ENCODE measurements around the gene AHRR.
A peak's percentile ranks its signal among the peaks of the same experiment; 100 is the strongest.

Gene AHRR

GRCh38 chr5:464843-465590, 143.5 kb downstream of the AHRR start:
- Histone ChIP-seq H3K36me3 (ENCODE audit: control insufficient read depth, insufficient read depth, low read length) (peaks cover 50% of the 10 kb centered on the region), H3K27ac (ENCODE audit: low read depth, low read length) (no peak overlapping the region), H3K9me3 (ENCODE audit: control insufficient read depth, insufficient read depth, low read length) (no peaks in the 10 kb centered on the region), H3K4me1 (ENCODE audit: control insufficient read depth, insufficient read depth, low read length) (no peaks in the 10 kb centered on the region), H3K9ac (ENCODE audit: low read depth, low read length) (no peak overlapping the region), H3K27me3 (ENCODE audit: control insufficient read depth, insufficient read depth, low read length) (no peaks in the 10 kb centered on the region), H3K4me3 (ENCODE audit: low read depth, low read length) (no peak overlapping the region)

- no peak overlapping the region for H3K9ac ChIP-seq (ENCODE audit: low read depth, low read length)
- no peaks in the 10 kb centered on the region for H3K9me3 ChIP-seq (ENCODE audit: control insufficient read depth, insufficient read depth, low read length)
- no peak overlapping the region for H3K27ac ChIP-seq (ENCODE audit: low read depth, low read length)
- H3K36me3 ChIP-seq (ENCODE audit: control insufficient read depth, insufficient read depth, low read length) = peaks cover 44% of the 10 kb centered on the region
- no peaks in the 10 kb centered on the region for H3K27me3 ChIP-seq (ENCODE audit: control insufficient read depth, insufficient read depth, low read length)
- no peak overlapping the region for H3K4me3 ChIP-seq (ENCODE audit: low read depth, low read length)
- no peaks in the 10 kb centered on the region for H3K4me1 ChIP-seq (ENCODE audit: control insufficient read depth, insufficient read depth, low read length)
Measured at GRCh38 chr5:465591-466403, 144.3 kb downstream of the AHRR start.

- no peaks in the 10 kb centered on the region for H3K9me3 ChIP-seq (ENCODE audit: control insufficient read depth, insufficient read depth, low read length)
- H3K9ac ChIP-seq (ENCODE audit: low read depth, low read length) = no peak overlapping the region
- no peak overlapping the region for H3K4me3 ChIP-seq (ENCODE audit: low read depth, low read length)
- H3K27ac ChIP-seq (ENCODE audit: low read depth, low read length) = no peak overlapping the region
- H3K36me3 ChIP-seq (ENCODE audit: control insufficient read depth, insufficient read depth, low read length) = peaks cover 39% of the 10 kb centered on the region
- H3K27me3 ChIP-seq (ENCODE audit: control insufficient read depth, insufficient read depth, low read length) = no peaks in the 10 kb centered on the region
- H3K4me1 ChIP-seq (ENCODE audit: control insufficient read depth, insufficient read depth, low read length) = no peaks in the 10 kb centered on the region
Measured at GRCh38 chr5:466661-467310, 145.3 kb downstream of the AHRR start.

- H3K4me1 ChIP-seq (ENCODE audit: control insufficient read depth, insufficient read depth, low read length) = no peaks in the 10 kb centered on the region
- no peaks in the 10 kb centered on the region for H3K9me3 ChIP-seq (ENCODE audit: control insufficient read depth, insufficient read depth, low read length)
- peaks cover 26% of the 10 kb centered on the region for H3K36me3 ChIP-seq (ENCODE audit: control insufficient read depth, insufficient read depth, low read length)
- no peak overlapping the region for H3K9ac ChIP-seq (ENCODE audit: low read depth, low read length)
- no peak overlapping the region for H3K4me3 ChIP-seq (ENCODE audit: low read depth, low read length)
- no peak overlapping the region for H3K27ac ChIP-seq (ENCODE audit: low read depth, low read length)
- H3K27me3 ChIP-seq (ENCODE audit: control insufficient read depth, insufficient read depth, low read length) = peaks cover 1% of the 10 kb centered on the region; the same call in 1 of the 2 replicates
Measured at GRCh38 chr5:468401-468800, 146.9 kb downstream of the AHRR start.

GRCh38 chr5:469752-470483, 148.4 kb downstream of the AHRR start:
- Histone ChIP-seq H3K4me1 (ENCODE audit: control insufficient read depth, insufficient read depth, low read length) (peaks cover 1% of the 10 kb centered on the region; the same call in 1 of the 2 replicates), H3K27ac (ENCODE audit: low read depth, low read length) (no peak overlapping the region), H3K4me3 (ENCODE audit: low read depth, low read length) (no peak overlapping the region), H3K36me3 (ENCODE audit: control insufficient read depth, insufficient read depth, low read length) (peaks cover 13% of the 10 kb centered on the region), H3K27me3 (ENCODE audit: control insufficient read depth, insufficient read depth, low read length) (peaks cover 12% of the 10 kb centered on the region), H3K9me3 (ENCODE audit: control insufficient read depth, insufficient read depth, low read length) (no peaks in the 10 kb centered on the region), H3K9ac (ENCODE audit: low read depth, low read length) (no peak overlapping the region)

- Histone ChIP-seq H3K4me3 (ENCODE audit: low read depth, low read length) (no peak overlapping the region), H3K4me1 (ENCODE audit: control insufficient read depth, insufficient read depth, low read length) (peaks cover 4% of the 10 kb centered on the region; the same call in 1 of the 2 replicates), H3K9ac (ENCODE audit: low read depth, low read length) (no peak overlapping the region), H3K36me3 (ENCODE audit: control insufficient read depth, insufficient read depth, low read length) (peaks cover 7% of the 10 kb centered on the region), H3K27ac (ENCODE audit: low read depth, low read length) (no peak overlapping the region), H3K9me3 (ENCODE audit: control insufficient read depth, insufficient read depth, low read length) (no peaks in the 10 kb centered on the region), H3K27me3 (ENCODE audit: control insufficient read depth, insufficient read depth, low read length) (peaks cover 24% of the 10 kb centered on the region)
Measured at GRCh38 chr5:470961-471749, 149.6 kb downstream of the AHRR start.

- Histone ChIP-seq H3K27ac (ENCODE audit: low read depth, low read length) (no peak overlapping the region), H3K36me3 (ENCODE audit: control insufficient read depth, insufficient read depth, low read length) (peaks cover 6% of the 10 kb centered on the region), H3K4me3 (ENCODE audit: low read depth, low read length) (peak overlapping the region; percentile 76; the same call in 1 of the 2 replicates), H3K9ac (ENCODE audit: low read depth, low read length) (no peak overlapping the region), H3K4me1 (ENCODE audit: control insufficient read depth, insufficient read depth, low read length) (peaks cover 4% of the 10 kb centered on the region; the same call in 1 of the 2 replicates), H3K27me3 (ENCODE audit: control insufficient read depth, insufficient read depth, low read length) (peaks cover 30% of the 10 kb centered on the region), H3K9me3 (ENCODE audit: control insufficient read depth, insufficient read depth, low read length) (no peaks in the 10 kb centered on the region)
Measured at GRCh38 chr5:471750-472058, 150.2 kb downstream of the AHRR start.

GRCh38 chr5:472076-472655, 150.7 kb downstream of the AHRR start:
- Histone ChIP-seq H3K4me1 (ENCODE audit: control insufficient read depth, insufficient read depth, low read length) (peaks cover 4% of the 10 kb centered on the region; the same call in 1 of the 2 replicates), H3K27me3 (ENCODE audit: control insufficient read depth, insufficient read depth, low read length) (peaks cover 34% of the 10 kb centered on the region)

GRCh38 chr5:472656-473550, 151.4 kb downstream of the AHRR start:
- Histone ChIP-seq H3K4me1 (ENCODE audit: control insufficient read depth, insufficient read depth, low read length) (peaks cover 4% of the 10 kb centered on the region; the same call in 1 of the 2 replicates), H3K9ac (ENCODE audit: low read depth, low read length) (peak overlapping the region; percentile 81), H3K36me3 (ENCODE audit: control insufficient read depth, insufficient read depth, low read length) (peaks cover 3% of the 10 kb centered on the region; the same call in 1 of the 2 replicates), H3K9me3 (ENCODE audit: control insufficient read depth, insufficient read depth, low read length) (no peaks in the 10 kb centered on the region), H3K27ac (ENCODE audit: low read depth, low read length) (peak overlapping the region; percentile 28), H3K27me3 (ENCODE audit: control insufficient read depth, insufficient read depth, low read length) (peaks cover 36% of the 10 kb centered on the region), H3K4me3 (ENCODE audit: low read depth, low read length) (peak overlapping the region; percentile 76)

More at GRCh38 chr5:472076-472655, 150.7 kb downstream of the AHRR start:
- peak overlapping the region; percentile 76 for H3K4me3 ChIP-seq (ENCODE audit: low read depth, low read length)
- H3K9me3 ChIP-seq (ENCODE audit: control insufficient read depth, insufficient read depth, low read length) = no peaks in the 10 kb centered on the region
- peak overlapping the region; percentile 28 for H3K27ac ChIP-seq (ENCODE audit: low read depth, low read length)
- peaks cover 3% of the 10 kb centered on the region; the same call in 1 of the 2 replicates for H3K36me3 ChIP-seq (ENCODE audit: control insufficient read depth, insufficient read depth, low read length)
- H3K9ac ChIP-seq (ENCODE audit: low read depth, low read length) = peak overlapping the region; percentile 81

All from HUES48 (cell line).